Esophagus squamous epithelium (tissue), 5 donors: ENCODE data around the gene PCYT1A. TPM values are rescaled to one million over a fixed set of nuclear protein-coding genes. Genes with fewer than 3 reads are reported as not detected.

ENCODE experiments used
- DNase-seq: peaks from one replicate; lab custom pipeline; 2025; lab: John Stamatoyannopoulos, UW
- H3K27ac ChIP-seq, 4 donors: fragments of 200-600 bp; sonication (generic); one replicate each; pipeline ENCODE4 v1.5.1; 2016 to 2019; ENCODE audit warnings: mild to moderate bottlenecking in 1 of 4
- H3K27me3 ChIP-seq, 4 donors: fragments of 200-600 bp; sonication (generic); 1 replicate in 3 of 4; 2 replicates in 1 of 4; pipeline versions ENCODE4 v1.5.1 to v1.6.0; 2017 to 2021; ENCODE audit warnings: antibody characterized with exemption in 1 of 4
- H3K36me3 ChIP-seq, 3 donors: fragments of 200-600 bp; sonication (generic); one replicate each; pipeline ENCODE4 v1.5.1; 2016 to 2019
- H3K4me1 ChIP-seq, 3 donors: fragments of 200-600 bp; sonication (generic); one replicate each; pipeline ENCODE4 v1.5.1; 2017 to 2019
- H3K4me3 ChIP-seq, 4 donors: fragments of 200-600 bp; sonication (generic); 1 replicate in 3 of 4; 2 replicates in 1 of 4; pipeline ENCODE4 v1.5.1; 2016 to 2019; ENCODE audit warnings: mild to moderate bottlenecking in 2 of 4, moderate library complexity in 1 of 4
- H3K9me3 ChIP-seq, 3 donors: fragments of 200-600 bp; sonication (generic); one replicate each; pipeline ENCODE4 v1.5.1; 2016 to 2019
- CTCF ChIP-seq, 6 experiments: fragments of 450-650 bp in 4 of 6; fragments of 200-600 bp in 2 of 6; sonication (generic) in 2 of 6; IDR thresholded peaks; one replicate each; pipeline ENCODE4 v1.5.1; 2016 to 2019; ENCODE audit warnings: antibody characterized with exemption in 6 of 6, mild to moderate bottlenecking in 4 of 6, moderate library complexity in 4 of 6
- POLR2A ChIP-seq, 4 donors: fragments of 450-650 bp; IDR thresholded peaks; one replicate each; pipeline ENCODE4 v1.6.1; 2017; ENCODE audit warnings: antibody characterized with exemption in 4 of 4, mild to moderate bottlenecking in 4 of 4, moderate library complexity in 3 of 4
- WGBS, 2 donors: methylation state at CpG; one replicate each; pipeline ENCODE4 v1.1.5; 2018; 5-methylcytosine and 5-hydroxymethylcytosine counted together
- intact Hi-C: fragments of 100-400 bp; cut with DNase I; formaldehyde crosslinking; loops from one replicate; pipeline ENCODE4 v1.15.0; 2022
- total RNA-seq, 4 donors: library from RNA; depleted of rRNA; stranded (reverse); fragments of >200 nt; gene quantifications; one replicate each; pipeline ENCODE4 v1.1.0, GENCODE V29; 2016
- donor health status: DM: yes; HTN: yes; CAD: no.

The PCYT1A gene
- total RNA-seq, 4 donors from 2014 or later: 62.9 to 104 (median 91.7) TPM

- no peak overlapping the region for H3K27ac ChIP-seq
- peaks cover 10 to 41% (median 16%) of the 10 kb centered on the region in 3 donors for H3K4me1 ChIP-seq
- H3K9me3 ChIP-seq: no peaks in the 10 kb centered on the region
- no peaks in the 10 kb centered on the region for H3K36me3 ChIP-seq
- H3K4me3 ChIP-seq: no peak overlapping the region
- H3K27me3 ChIP-seq: no peaks in the 10 kb centered on the region
- WGBS, 2 donors: no CpG with 5 or more reads among the region's 14 CpGs
- no peak for DNase-seq
- intact Hi-C loops: loop anchor here (2.0 kb wide), 1 partner anchor 123 kb away; no protein-coding TSS in a partner anchor
- TF ChIP-seq CTCF (IDR thresholded peaks at IDR 0.05) (no peak), POLR2A (IDR thresholded peaks at IDR 0.05) (no peak)
These were observed 91.8 kb downstream of the PCYT1A start for GRCh38 chr3:196195664-196196265.

GRCh38 chr3:196194542-196194915 is 93.0 kb downstream of the PCYT1A start:
- Histone ChIP-seq H3K27ac (no peak overlapping the region), H3K27me3 (no peaks in the 10 kb centered on the region), H3K36me3 (no peaks in the 10 kb centered on the region), H3K4me3 (no peak overlapping the region), H3K9me3 (no peaks in the 10 kb centered on the region), H3K4me1 (peaks cover 10 to 43% (median 16%) of the 10 kb centered on the region in 3 donors)
- DNase-seq: no peak
- 85 to 91% methylated on average over 3 to 4 of the region's 5 CpGs for WGBS, 2 donors
- intact Hi-C loops: no loop called here
- TF ChIP-seq POLR2A (IDR thresholded peaks at IDR 0.05) (no peak), CTCF (IDR thresholded peaks at IDR 0.05) (no peak)

- no peaks in the 10 kb centered on the region for H3K27me3 ChIP-seq
- 75% methylated on average over 2 of the region's 13 CpGs; no CpG with 5 or more reads in 1 of the 2 donors for WGBS, 2 donors
- TF ChIP-seq CTCF (IDR thresholded peaks at IDR 0.05) (no peak), POLR2A (IDR thresholded peaks at IDR 0.05) (no peak)
- H3K27ac ChIP-seq: peak overlapping the region in 2 of 4 donors; percentile 47 to 82
- no peak for DNase-seq
- no peaks in the 10 kb centered on the region for H3K9me3 ChIP-seq
- H3K4me1 ChIP-seq: peaks cover 10 to 49% (median 18%) of the 10 kb centered on the region in 3 donors
- H3K36me3 ChIP-seq: no peaks in the 10 kb centered on the region
- intact Hi-C loops: no loop called here
- no peak overlapping the region for H3K4me3 ChIP-seq
These were observed 93.6 kb downstream of the PCYT1A start for GRCh38 chr3:196193736-196194541.

- Histone ChIP-seq H3K27me3 (no peaks in the 10 kb centered on the region), H3K9me3 (no peaks in the 10 kb centered on the region), H3K4me3 (no peak overlapping the region), H3K4me1 (peaks cover 10 to 56% (median 21%) of the 10 kb centered on the region in 3 donors), H3K36me3 (no peaks in the 10 kb centered on the region), H3K27ac (peak overlapping the region; percentile 53 to 83 (median 79))
- WGBS, 2 donors: 55 to 67% methylated on average over 12 to 15 of the region's 15 CpGs
- TF ChIP-seq POLR2A (IDR thresholded peaks at IDR 0.05) (no peak), CTCF (IDR thresholded peaks at IDR 0.05) (no peak)
- DNase-seq: no peak
- intact Hi-C loops: no loop called here
These were observed 94.3 kb downstream of the PCYT1A start for GRCh38 chr3:196193133-196193735.
